GM19035 (cell line): ENCODE results near the gene SDK1.

Experiments
- ATAC-seq: cut with Tn5 transposase; IDR thresholded peaks from one replicate; pipeline ENCODE4 v1.9.1; 2021; ENCODE audit not compliant: unreplicated experiment

The SDK1 gene

GRCh38 chr7:3965794-3966395 is 664.8 kb downstream of the SDK1 start:
- no peak for ATAC-seq

- no peak for ATAC-seq
Observed at GRCh38 chr7:3968234-3968633, 667.2 kb downstream of the SDK1 start.

GRCh38 chr7:3969286-3969685 is 668.2 kb downstream of the SDK1 start:
- ATAC-seq: no peak

- no peak for ATAC-seq
Observed at GRCh38 chr7:3971323-3971722, 670.3 kb downstream of the SDK1 start.

GRCh38 chr7:3973264-3973663 is 672.2 kb downstream of the SDK1 start:
- no peak for ATAC-seq

GRCh38 chr7:3974329-3974728 is 673.3 kb downstream of the SDK1 start:
- no peak for ATAC-seq

GRCh38 chr7:3975371-3975770 is 674.3 kb downstream of the SDK1 start:
- ATAC-seq: no peak

GRCh38 chr7:3977391-3977790 is 676.3 kb downstream of the SDK1 start:
- no peak for ATAC-seq

- ATAC-seq: no peak
Observed at GRCh38 chr7:3978839-3979238, 677.8 kb downstream of the SDK1 start.

GRCh38 chr7:3979611-3980299 is 678.7 kb downstream of the SDK1 start:
- ATAC-seq: no peak

GRCh38 chr7:3980300-3980643 is 679.2 kb downstream of the SDK1 start:
- no peak for ATAC-seq

- no peak for ATAC-seq
Observed at GRCh38 chr7:3981281-3981680, 680.2 kb downstream of the SDK1 start.

GRCh38 chr7:3984456-3984855 is 683.4 kb downstream of the SDK1 start:
- no peak for ATAC-seq

- ATAC-seq: no peak
Observed at GRCh38 chr7:3986927-3987326, 685.9 kb downstream of the SDK1 start.

GRCh38 chr7:3987426-3987927 is 686.4 kb downstream of the SDK1 start:
- ATAC-seq: no peak

GRCh38 chr7:3989723-3990122 is 688.7 kb downstream of the SDK1 start:
- no peak for ATAC-seq

GRCh38 chr7:3991731-3992231 is 690.7 kb downstream of the SDK1 start:
- ATAC-seq: no peak

- ATAC-seq: no peak
Observed at GRCh38 chr7:3992841-3993240, 691.8 kb downstream of the SDK1 start.

- no peak for ATAC-seq
Observed at GRCh38 chr7:3994764-3995163, 693.7 kb downstream of the SDK1 start.

- no peak for ATAC-seq
Observed at GRCh38 chr7:3995187-3995586, 694.1 kb downstream of the SDK1 start.

GRCh38 chr7:3998060-3998459 is 697.0 kb downstream of the SDK1 start:
- no peak for ATAC-seq

GRCh38 chr7:4000139-4000538 is 699.1 kb downstream of the SDK1 start:
- ATAC-seq: no peak

- no peak for ATAC-seq
Observed at GRCh38 chr7:4000934-4001333, 699.9 kb downstream of the SDK1 start.
